B cell (primary cell): ENCODE results near the gene FTL. TPM values are rescaled to one million over a fixed set of nuclear protein-coding genes. Genes with fewer than 3 reads are reported as not detected.

Experiments used
- ATAC-seq: fragments of 200-7000 bp; cut with Tn5 transposase; one replicate; pipeline ENCODE4 v1.10.0; 2021; ENCODE audit warnings: low read depth, mild to moderate bottlenecking, moderate number of reproducible peaks, moderate library complexity
- CTCF ChIA-PET: fragments of 350-600 bp; sonication (Branson Sonifier 250); formaldehyde crosslinking; loops from one replicate; lab custom pipeline; 2021; ENCODE audit warnings: antibody characterized with exemption, inconsistent platforms; lab: Charles Lee
- POLR2A ChIA-PET: fragments of 350-600 bp; sonication (Branson Sonifier 250); formaldehyde crosslinking; loops from one replicate; lab custom pipeline; 2021; ENCODE audit warnings: antibody characterized with exemption; lab: Charles Lee
- DNase-seq: peaks from one replicate; pipeline ENCODE4 v3.0.0; 2013
- H2AFZ ChIP-seq: 2 replicates; pipeline ENCODE4 v1.6.1; 2012; ENCODE audit warnings: mild to moderate bottlenecking, low read depth, low read length; ENCODE audit not compliant: insufficient read depth, poor library complexity, severe bottlenecking
- H3K27ac ChIP-seq, 2 donors: 1 replicate in 1 of 2; 2 replicates in 1 of 2; pipeline ENCODE4 v1.5.1; 2012 to 2013; ENCODE audit warnings: low read length in 2 of 2, mild to moderate bottlenecking in 2 of 2, moderate library complexity in 1 of 2
- H3K27me3 ChIP-seq, 4 experiments: fragments of 200-600 bp in 1 of 4; sonication (generic) in 1 of 4; replicated peaks in 1 of 4; 1 replicate in 2 of 4; 2 replicates in 2 of 4; pipeline versions ENCODE4 v1.6.1 to v1.7.0; 2013 to 2016; ENCODE audit warnings: low read length in 3 of 4, mild to moderate bottlenecking in 2 of 4, mixed read lengths in 1 of 4, moderate library complexity in 1 of 4; ENCODE audit not compliant: insufficient read depth in 4 of 4, control insufficient read depth in 3 of 4; ENCODE audit errors: control extremely low read depth in 1 of 4
- H3K36me3 ChIP-seq, 2 experiments: replicated peaks in 1 of 2; 1 replicate in 1 of 2; 2 replicates in 1 of 2; pipeline versions ENCODE4 v1.6.1 to v1.7.1; 2013; ENCODE audit warnings: low read length in 1 of 2; ENCODE audit not compliant: insufficient read depth in 2 of 2, control insufficient read depth in 1 of 2; ENCODE audit errors: control extremely low read depth in 1 of 2, extremely low read depth in 1 of 2
- H3K4me1 ChIP-seq, 2 donors: fragments of 200-600 bp in 1 of 2; sonication (generic) in 1 of 2; 1 replicate in 1 of 2; 2 replicates in 1 of 2; pipeline versions ENCODE4 v1.5.1 to v1.6.1; 2013 to 2017; ENCODE audit warnings: low read length in 2 of 2; ENCODE audit not compliant: control insufficient read depth in 2 of 2, insufficient read depth in 2 of 2
- H3K4me2 ChIP-seq: replicated peaks from 2 replicates; pipeline ENCODE3; 2012; ENCODE audit warnings: mild to moderate bottlenecking, low read depth, low read length; ENCODE audit not compliant: poor library complexity, severe bottlenecking
- H3K4me3 ChIP-seq, 5 experiments: fragments of 200-600 bp in 1 of 5; sonication (generic) in 1 of 5; 1 replicate in 3 of 5; 2 replicates in 2 of 5; pipeline versions ENCODE4 v1.5.1 to v1.7.0; 2011 to 2016; ENCODE audit warnings: low read length in 4 of 5, mild to moderate bottlenecking in 4 of 5, low read depth in 2 of 5, control low read depth in 1 of 5, moderate library complexity in 1 of 5; ENCODE audit not compliant: insufficient read depth in 1 of 5; ENCODE audit errors: control extremely low read depth in 1 of 5, extremely low read depth in 1 of 5
- H3K79me2 ChIP-seq: fragments of 200-600 bp; sonication (generic); one replicate; pipeline ENCODE4 v1.6.0; 2016; ENCODE audit warnings: low read length; ENCODE audit not compliant: control insufficient read depth, insufficient read depth
- H3K9ac ChIP-seq: fragments of 200-600 bp; sonication (generic); 2 replicates; pipeline ENCODE4 v1.6.1; 2017; ENCODE audit warnings: mild to moderate bottlenecking, low read length, moderate library complexity
- H3K9me3 ChIP-seq, 3 donors: one replicate each; pipeline versions ENCODE4 v1.6.1 to v1.7.1; 2013; ENCODE audit warnings: low read length in 2 of 3; ENCODE audit not compliant: control insufficient read depth in 2 of 3, insufficient read depth in 1 of 3; ENCODE audit errors: control extremely low read depth in 1 of 3
- H4K20me1 ChIP-seq: 2 replicates; pipeline ENCODE4 v1.6.0; 2012; ENCODE audit warnings: mild to moderate bottlenecking, low read length; ENCODE audit not compliant: insufficient read depth, control insufficient read depth, poor library complexity, severe bottlenecking
- H3K27ac Mint-ChIP-seq: one replicate; pipeline ENCODE4 v1.8.0; 2021; ENCODE audit warnings: mixed read lengths
- H3K27me3 Mint-ChIP-seq: one replicate; pipeline ENCODE4 v1.8.0; 2021; ENCODE audit warnings: mixed read lengths
- H3K4me1 Mint-ChIP-seq: one replicate; pipeline ENCODE4 v1.8.0; 2021; ENCODE audit warnings: mixed read lengths
- H3K4me3 Mint-ChIP-seq: one replicate; pipeline ENCODE4 v1.8.0; 2021; ENCODE audit warnings: mixed read lengths
- H3K9me3 Mint-ChIP-seq: one replicate; pipeline ENCODE4 v1.8.0; 2022; ENCODE audit warnings: mixed read lengths; ENCODE audit not compliant: insufficient read depth
- EZH2 ChIP-seq: IDR thresholded peaks from 2 replicates; pipeline ENCODE4 v1.6.1; 2012; ENCODE audit warnings: borderline replicate concordance, low read depth, mild to moderate bottlenecking, moderate library complexity, low read length; ENCODE audit not compliant: insufficient read depth, poor library complexity, severe bottlenecking
- WGBS: methylation state at CpG from one replicate; pipeline ENCODE4 v1.1.5; 2013; ENCODE audit warnings: missing lambda C conversion rate; ENCODE audit not compliant: insufficient coverage; 5-methylcytosine and 5-hydroxymethylcytosine counted together
- intact Hi-C: fragments of 100-400 bp; cut with micrococcal nuclease; formaldehyde crosslinking; loops from one replicate; pipeline ENCODE4 v1.10.0; 2022
- polyA plus RNA-seq: library from polyadenylated mRNA; depleted of rRNA; stranded (reverse); fragments of >200 nt; gene quantifications from 2 replicates; pipeline ENCODE4 v1.2.3, GENCODE V29; 2012
- total RNA-seq, 2 donors: library from RNA; stranded (reverse); fragments of 120-200 nt in 1 of 2; gene quantifications; 1 replicate in 1 of 2; 2 replicates in 1 of 2; pipeline versions ENCODE4 v1.2.3 to v1.2.4, GENCODE V29; 2013 to 2022
- TF ChIP-seq, protein P1 (sequence below): fragments of 200-600 bp; IDR thresholded peaks from one replicate; pipeline ENCODE4 v1.8.0; 2022; ENCODE audit warnings: antibody characterized with exemption, mild to moderate bottlenecking

FTL gene
- total and polyA plus RNA-seq, 2 donors (not counting 1 experiment from before 2014, with no cell fraction given): 832 to 937 TPM

DNA sequence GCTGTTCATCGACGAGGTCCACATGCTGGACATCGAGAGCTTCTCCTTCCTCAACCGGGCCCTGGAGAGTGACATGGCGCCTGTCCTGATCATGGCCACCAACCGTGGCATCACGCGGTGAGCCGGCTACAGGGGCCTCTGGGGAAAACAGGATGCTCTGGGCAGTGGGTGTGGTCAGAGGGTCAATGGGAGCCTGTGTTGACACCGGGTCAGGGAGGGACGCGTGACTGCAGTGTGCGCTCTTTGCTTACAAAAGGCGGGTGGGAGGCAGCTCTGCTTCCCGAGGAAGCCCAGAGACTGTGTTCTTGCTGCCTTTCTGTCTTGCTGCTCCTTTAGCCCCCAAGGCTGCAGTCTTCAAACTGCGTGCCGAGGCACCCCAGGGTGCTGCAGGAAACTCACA lies 46.1 kb downstream of the FTL start:
- no peaks in the 10 kb centered on the region for H3K27me3 Mint-ChIP-seq
- no peak overlapping the region for H3K4me2 ChIP-seq
- H3K4me3 ChIP-seq: no peak overlapping the region
- no peak overlapping the region for H3K27ac Mint-ChIP-seq
- ChIA-PET POLR2A (no interaction called here), CTCF (no interaction called here)
- no peaks in the 10 kb centered on the region for H3K9me3 Mint-ChIP-seq
- H3K36me3 ChIP-seq: peaks cover 0 to 43% of the 10 kb centered on the region in 2 experiments
- ATAC-seq: no peak
- no peaks in the 10 kb centered on the region for H3K4me1 ChIP-seq
- no peak overlapping the region for H3K27ac ChIP-seq
- TF ChIP-seq, protein P1, sequence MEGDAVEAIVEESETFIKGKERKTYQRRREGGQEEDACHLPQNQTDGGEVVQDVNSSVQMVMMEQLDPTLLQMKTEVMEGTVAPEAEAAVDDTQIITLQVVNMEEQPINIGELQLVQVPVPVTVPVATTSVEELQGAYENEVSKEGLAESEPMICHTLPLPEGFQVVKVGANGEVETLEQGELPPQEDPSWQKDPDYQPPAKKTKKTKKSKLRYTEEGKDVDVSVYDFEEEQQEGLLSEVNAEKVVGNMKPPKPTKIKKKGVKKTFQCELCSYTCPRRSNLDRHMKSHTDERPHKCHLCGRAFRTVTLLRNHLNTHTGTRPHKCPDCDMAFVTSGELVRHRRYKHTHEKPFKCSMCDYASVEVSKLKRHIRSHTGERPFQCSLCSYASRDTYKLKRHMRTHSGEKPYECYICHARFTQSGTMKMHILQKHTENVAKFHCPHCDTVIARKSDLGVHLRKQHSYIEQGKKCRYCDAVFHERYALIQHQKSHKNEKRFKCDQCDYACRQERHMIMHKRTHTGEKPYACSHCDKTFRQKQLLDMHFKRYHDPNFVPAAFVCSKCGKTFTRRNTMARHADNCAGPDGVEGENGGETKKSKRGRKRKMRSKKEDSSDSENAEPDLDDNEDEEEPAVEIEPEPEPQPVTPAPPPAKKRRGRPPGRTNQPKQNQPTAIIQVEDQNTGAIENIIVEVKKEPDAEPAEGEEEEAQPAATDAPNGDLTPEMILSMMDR: no peak
- WGBS: 94% methylated on average over 15 of the region's 17 CpGs
- no peaks in the 10 kb centered on the region for H3K27me3 ChIP-seq
- no peaks in the 10 kb centered on the region for H3K9me3 ChIP-seq
- intact Hi-C loops: no loop called here
- no peak overlapping the region for H2AFZ ChIP-seq
- H3K4me1 Mint-ChIP-seq: no peaks in the 10 kb centered on the region
- no peak for DNase-seq
- H3K9ac ChIP-seq: no peak overlapping the region
- no peak overlapping the region for H3K4me3 Mint-ChIP-seq
- H4K20me1 ChIP-seq: no peaks in the 10 kb centered on the region
- no peaks in the 10 kb centered on the region for H3K79me2 ChIP-seq

DNA sequence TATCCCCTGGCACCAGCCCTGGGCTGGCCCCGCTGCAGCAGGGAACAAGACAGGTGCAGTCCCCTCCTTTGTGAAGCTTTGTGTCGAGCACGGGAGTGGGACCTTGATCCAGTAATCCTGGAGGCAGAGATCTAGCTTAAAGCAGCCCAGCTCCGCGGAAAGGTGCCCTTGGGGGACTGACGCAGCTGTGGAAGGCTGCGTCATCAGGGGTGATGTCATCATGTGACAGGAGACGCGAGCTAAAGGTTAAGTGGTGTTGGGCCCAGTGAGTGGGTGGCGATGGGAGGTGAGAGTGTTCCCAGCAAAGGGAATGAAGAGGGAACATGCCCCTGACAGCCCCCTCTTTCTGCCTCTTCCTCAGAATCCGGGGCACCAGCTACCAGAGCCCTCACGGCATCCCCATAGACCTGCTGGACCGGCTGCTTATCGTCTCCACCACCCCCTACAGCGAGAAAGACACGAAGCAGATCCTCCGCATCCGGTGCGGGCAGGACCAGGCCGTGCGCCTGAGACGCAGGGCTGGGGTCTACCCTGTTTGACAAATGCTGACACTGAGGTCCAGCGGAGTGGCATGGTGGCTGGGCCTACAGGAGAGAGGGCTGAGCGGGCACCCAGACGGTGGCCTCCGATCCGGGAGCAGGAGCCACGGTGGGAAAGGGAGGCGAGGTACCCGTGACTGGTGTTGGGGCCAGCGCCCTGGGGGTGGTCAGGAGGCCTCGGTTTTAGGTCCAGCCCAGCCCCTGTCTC lies 49.2 kb downstream of the FTL start:
- no peak overlapping the region for H3K27ac Mint-ChIP-seq
- no peaks in the 10 kb centered on the region for H3K9me3 Mint-ChIP-seq
- TF ChIP-seq, protein P1: no peak
- no peak for TF ChIP-seq EZH2
- Histone ChIP-seq H3K4me3 (no peak overlapping the region), H3K9me3 (no peaks in the 10 kb centered on the region), H3K27ac (no peak overlapping the region), H3K4me1 (peaks cover 9 to 19% of the 10 kb centered on the region in 2 donors), H4K20me1 (no peaks in the 10 kb centered on the region), H3K4me2 (no peak overlapping the region), H3K79me2 (no peaks in the 10 kb centered on the region), H3K9ac (no peak overlapping the region), H2AFZ (no peak overlapping the region), H3K36me3 (peaks cover 0 to 31% of the 10 kb centered on the region in 2 experiments), H3K27me3 (peaks cover 0 to 4% (median 2%) of the 10 kb centered on the region in 4 experiments)
- H3K4me3 Mint-ChIP-seq: no peak overlapping the region
- H3K4me1 Mint-ChIP-seq: peaks cover 13% of the 10 kb centered on the region
- no peaks in the 10 kb centered on the region for H3K27me3 Mint-ChIP-seq
- ChIA-PET POLR2A (interaction anchor here (0.5 kb wide), 1 partner anchor 21 kb away, joined by 10 read pairs; the partner anchor contains the start of gene RUVBL2), CTCF (interaction anchor here (1.3 to 1.7 kb wide), 2 partner anchors 16 to 83 kb away, joined by 4 to 5 read pairs; no protein-coding TSS in a partner anchor)
- DNase-seq (no peak), ATAC-seq (no peak)
- intact Hi-C loops: no loop called here
- 98% methylated on average over 26 of the region's 32 CpGs for WGBS
